Measurements from ENCODE around the gene REPS2. TPM values are rescaled to one million over a fixed set of nuclear protein-coding genes. Genes with fewer than 3 reads are reported as not detected.

REPS2 gene
- total and polyA plus RNA-seq, 12 donors, result 0.78 to 15.5 (median 6.3) TPM

DNA sequence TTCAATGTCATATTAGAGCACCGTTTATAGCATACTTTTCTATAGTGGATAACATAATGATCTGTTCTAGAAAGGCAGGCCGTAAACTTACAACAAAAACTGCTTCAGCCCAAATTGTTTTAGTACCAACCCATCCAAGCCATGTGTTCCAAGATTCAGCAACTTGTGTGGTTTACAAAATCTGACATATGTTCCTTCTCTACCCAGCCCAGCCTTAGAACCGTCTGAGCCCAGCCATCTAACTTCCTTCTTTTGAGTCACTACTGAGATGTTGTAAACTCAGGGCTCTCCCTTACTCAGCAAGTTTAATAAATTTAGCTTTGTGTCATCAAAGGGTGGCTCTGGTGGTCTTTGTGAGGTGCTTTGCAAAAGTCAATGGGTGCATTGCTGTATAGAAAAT lies 32.4 kb upstream of the REPS2 start:
- DNase-seq (no peak), ATAC-seq (peak in 1 of 8 donors; percentile 47)
- TF ChIP-seq, protein P1, sequence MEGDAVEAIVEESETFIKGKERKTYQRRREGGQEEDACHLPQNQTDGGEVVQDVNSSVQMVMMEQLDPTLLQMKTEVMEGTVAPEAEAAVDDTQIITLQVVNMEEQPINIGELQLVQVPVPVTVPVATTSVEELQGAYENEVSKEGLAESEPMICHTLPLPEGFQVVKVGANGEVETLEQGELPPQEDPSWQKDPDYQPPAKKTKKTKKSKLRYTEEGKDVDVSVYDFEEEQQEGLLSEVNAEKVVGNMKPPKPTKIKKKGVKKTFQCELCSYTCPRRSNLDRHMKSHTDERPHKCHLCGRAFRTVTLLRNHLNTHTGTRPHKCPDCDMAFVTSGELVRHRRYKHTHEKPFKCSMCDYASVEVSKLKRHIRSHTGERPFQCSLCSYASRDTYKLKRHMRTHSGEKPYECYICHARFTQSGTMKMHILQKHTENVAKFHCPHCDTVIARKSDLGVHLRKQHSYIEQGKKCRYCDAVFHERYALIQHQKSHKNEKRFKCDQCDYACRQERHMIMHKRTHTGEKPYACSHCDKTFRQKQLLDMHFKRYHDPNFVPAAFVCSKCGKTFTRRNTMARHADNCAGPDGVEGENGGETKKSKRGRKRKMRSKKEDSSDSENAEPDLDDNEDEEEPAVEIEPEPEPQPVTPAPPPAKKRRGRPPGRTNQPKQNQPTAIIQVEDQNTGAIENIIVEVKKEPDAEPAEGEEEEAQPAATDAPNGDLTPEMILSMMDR (IDR thresholded peaks at IDR 0.05), result no peak
- Histone ChIP-seq H3K27me3 (peaks cover 0 to 65% (median 0%) of the 10 kb centered on the region in 7 donors), H3K9me3 (no peaks in the 10 kb centered on the region), H3K27ac (no peak overlapping the region), H3K4me3 (no peak overlapping the region), H3K36me3 (no peaks in the 10 kb centered on the region), H3K4me1 (no peaks in the 10 kb centered on the region)
- intact Hi-C loops (cut with DNase I), result no loop called here
- 82 to 84% methylated on average over 3 of the region's 3 CpGs for WGBS, 2 donors

DNA sequence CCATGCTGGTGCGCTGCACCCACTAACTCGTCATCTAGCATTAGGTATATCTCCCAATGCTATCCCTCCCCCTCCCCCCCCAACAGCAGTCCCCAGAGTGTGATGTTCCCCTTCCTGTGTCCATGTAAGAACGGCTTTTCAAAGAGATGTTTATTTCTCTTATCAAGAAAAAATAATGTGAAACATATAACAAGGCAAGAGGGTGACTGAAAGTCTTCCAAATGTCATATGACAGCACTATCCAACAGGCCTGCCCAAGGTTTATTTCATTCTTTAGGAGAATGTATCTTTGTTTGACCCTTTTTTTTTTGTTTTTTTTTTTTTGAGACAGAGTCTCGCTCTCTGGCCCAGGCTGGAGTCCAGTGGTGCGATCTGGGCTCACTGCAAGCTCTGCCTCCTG lies 29.9 kb upstream of the REPS2 start:
- Histone ChIP-seq H3K9me3 (no peaks in the 10 kb centered on the region), H3K4me1 (no peaks in the 10 kb centered on the region)
- WGBS, 2 donors, result 89 to 90% methylated on average over 3 to 5 of the region's 5 CpGs

DNA sequence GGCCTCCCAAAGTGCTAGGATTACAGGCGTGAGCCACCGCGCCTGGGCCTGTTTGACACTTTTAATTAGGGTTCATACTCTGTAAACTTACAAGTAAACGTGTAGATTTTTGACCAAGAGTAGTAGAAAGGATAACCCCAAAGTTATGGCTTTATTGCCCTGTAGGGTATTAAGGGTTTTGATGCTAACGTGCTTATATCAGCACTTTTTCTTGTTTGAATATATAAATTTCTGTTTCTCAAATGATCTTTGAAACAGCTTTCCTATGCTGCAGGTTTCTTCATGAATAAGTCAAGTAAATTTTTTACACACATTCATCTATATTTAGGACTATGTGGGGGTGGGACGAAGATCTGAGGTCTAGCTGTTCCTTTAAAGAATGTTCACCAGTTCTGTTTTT lies 29.3 kb upstream of the REPS2 start:
- no peak for DNase-seq
- ATAC-seq, result no peak
- Histone ChIP-seq H3K9me3 (no peaks in the 10 kb centered on the region), H3K36me3 (no peaks in the 10 kb centered on the region), H3K4me1 (no peaks in the 10 kb centered on the region), H3K27me3 (peaks cover 0 to 67% (median 0%) of the 10 kb centered on the region in 7 donors), H3K27ac (no peak overlapping the region), H3K4me3 (no peak overlapping the region)
- intact Hi-C loops (cut with DNase I), result no loop called here
- TF ChIP-seq, protein P1 (IDR thresholded peaks at IDR 0.05), result no peak
- 92 to 99% methylated on average over 6 of the region's 6 CpGs for WGBS, 2 donors

More for the DNA sequence above, 29.9 kb upstream of the REPS2 start:
- Histone ChIP-seq H3K36me3 (no peaks in the 10 kb centered on the region), H3K27me3 (peaks cover 0 to 71% (median 0%) of the 10 kb centered on the region in 7 donors), H3K4me3 (no peak overlapping the region), H3K27ac (no peak overlapping the region)
- TF ChIP-seq, protein P1 (IDR thresholded peaks at IDR 0.05), result no peak
- intact Hi-C loops (cut with DNase I), result no loop called here
- no peak for ATAC-seq
- DNase-seq, result no peak

DNA sequence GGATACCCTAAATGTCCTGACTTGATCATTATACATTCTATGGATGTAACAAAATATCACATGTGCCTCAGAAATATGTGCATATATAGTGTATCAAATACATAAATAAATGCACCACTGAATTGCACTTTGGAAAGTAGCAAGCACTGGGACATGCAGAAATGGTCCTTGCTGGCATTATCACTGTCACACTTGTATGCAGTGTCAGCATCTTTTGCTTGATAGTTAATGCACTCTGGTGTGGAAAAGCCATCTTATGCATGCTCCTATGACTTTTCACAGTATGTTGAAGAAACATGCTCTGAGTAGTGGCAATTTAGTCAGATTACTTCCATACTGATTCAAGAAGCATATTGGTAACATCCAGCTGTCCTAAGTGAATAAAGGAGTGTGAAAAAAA lies 27.5 kb upstream of the REPS2 start:
- DNase-seq (no peak), ATAC-seq (no peak)
- no peak overlapping the region for H3K27ac ChIP-seq
- TF ChIP-seq, protein P1 (IDR thresholded peaks at IDR 0.05), result no peak
- no peaks in the 10 kb centered on the region for H3K36me3 ChIP-seq
- peaks cover 0 to 59% (median 0%) of the 10 kb centered on the region in 7 donors for H3K27me3 ChIP-seq
- H3K4me3 ChIP-seq, result no peak overlapping the region
- H3K4me1 ChIP-seq, result no peaks in the 10 kb centered on the region
- intact Hi-C loops (cut with DNase I), result no loop called here
- no peaks in the 10 kb centered on the region for H3K9me3 ChIP-seq
